Measurements from ENCODE around the gene PPP2R5E.
A peak's percentile ranks its signal among the peaks of the same experiment; 100 is the strongest.

PPP2R5E gene

GRCh38 chr14:63361790-63362189 lies 181.4 kb downstream of the PPP2R5E start:
- no peak for DNase-seq

- no peak for DNase-seq
Observed at GRCh38 chr14:63357841-63358240, 185.3 kb downstream of the PPP2R5E start.

GRCh38 chr14:63345826-63346225 lies 197.4 kb downstream of the PPP2R5E start:
- DNase-seq = no peak

DNA sequence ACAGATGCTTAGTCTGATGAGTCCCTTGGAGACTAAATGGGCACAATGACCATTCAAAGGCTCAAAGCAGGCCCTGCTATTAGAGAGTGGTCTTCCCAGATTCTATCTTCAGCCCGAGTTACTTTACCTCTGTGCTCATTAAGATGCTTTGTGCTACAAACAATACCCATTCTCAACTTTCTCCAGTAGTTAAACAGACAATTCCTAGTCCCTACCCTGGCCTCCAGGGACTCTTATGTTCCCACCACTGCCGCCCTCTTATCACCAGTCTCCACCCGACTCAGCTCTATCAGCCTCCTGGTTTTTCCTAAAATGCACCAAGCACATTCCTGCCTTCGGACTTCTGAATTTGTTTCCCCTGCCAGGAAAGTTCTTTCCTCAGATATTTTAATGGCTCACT lies 198.8 kb downstream of the PPP2R5E start:
- no peak for DNase-seq

GRCh38 chr14:63343878-63344277 lies 199.3 kb downstream of the PPP2R5E start:
- DNase-seq = no peak

DNA sequence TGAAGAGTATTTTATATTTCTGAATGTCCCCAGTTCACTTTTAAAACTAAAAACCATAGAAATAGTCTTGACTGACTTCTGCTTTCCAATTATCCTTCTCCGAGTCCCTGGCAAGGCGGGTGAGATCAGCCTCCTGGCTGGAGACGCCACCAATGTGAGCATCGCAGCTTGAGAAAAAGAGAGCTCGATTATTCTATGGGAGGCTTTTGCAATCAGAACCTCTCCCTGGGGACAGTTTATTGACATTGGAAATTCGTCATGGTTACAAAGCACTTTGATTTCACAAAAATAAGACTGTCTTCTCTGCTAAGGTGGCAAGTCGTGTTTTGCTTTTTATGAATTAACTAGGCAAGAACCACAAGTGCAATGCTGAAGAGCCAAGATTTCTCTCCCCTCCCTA lies 200.8 kb downstream of the PPP2R5E start:
- no peak for DNase-seq

DNA sequence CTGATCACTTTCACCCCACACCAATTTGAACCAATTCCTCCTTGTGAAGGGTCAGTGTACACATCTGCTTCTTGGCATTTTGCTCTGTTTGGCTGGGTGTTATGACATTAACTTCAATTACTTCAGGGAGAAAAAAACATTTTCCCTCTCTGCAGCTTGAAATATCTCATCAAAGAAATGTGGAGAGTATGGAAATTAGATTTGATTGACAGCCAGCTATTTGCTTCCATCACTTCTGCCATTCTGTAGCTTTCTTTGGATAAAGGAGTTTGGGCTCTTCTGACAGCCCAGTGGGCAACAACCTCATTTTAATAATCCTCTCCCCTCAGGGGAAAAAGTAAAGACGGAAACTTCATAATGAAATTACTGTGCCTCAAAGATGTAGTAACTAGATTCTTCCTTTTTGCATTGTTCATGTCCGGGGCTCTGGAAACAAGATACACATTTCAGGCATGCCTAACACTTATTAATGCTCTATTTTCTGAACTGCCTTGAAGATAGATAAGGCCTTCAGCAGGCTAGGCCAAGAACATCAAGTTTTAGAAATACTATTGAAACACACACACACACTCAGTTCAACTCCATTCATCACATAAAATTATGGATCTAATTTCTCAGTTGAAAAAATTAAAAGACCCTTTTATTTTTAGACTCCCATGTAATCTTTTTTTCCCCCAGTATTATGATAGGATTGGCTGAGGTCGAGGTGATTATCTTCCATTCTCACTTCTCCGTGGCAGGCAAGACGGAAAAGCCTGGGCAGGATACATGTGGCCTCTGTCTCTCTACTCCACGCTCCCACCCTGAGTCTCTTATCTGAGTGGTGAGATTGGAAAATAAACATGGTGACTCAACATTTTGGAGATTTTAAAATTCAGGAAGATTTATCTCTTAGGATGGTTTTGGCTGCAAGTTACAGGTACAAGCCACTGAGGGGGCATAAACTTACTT lies 214.1 kb downstream of the PPP2R5E start:
- DNase-seq = no peak

DNA sequence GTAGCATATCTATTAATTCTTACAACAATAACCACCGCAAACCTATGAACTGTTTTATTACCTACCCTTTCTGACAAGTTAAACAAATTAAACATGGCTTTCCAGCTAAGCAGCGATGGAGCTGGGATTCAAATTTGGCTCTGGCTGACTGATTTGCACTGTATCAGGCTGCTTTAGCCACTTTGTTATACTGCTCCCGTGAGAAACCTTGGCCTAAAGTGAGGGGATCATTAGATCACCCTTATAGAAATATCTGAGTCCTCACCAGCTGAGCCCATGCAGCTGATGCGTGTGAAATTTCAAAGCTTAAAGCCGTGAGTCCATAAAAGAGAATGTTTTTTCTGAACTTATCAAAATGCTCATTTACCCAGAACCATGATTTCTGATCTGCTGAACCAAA lies 216.3 kb downstream of the PPP2R5E start:
- DNase-seq = peak in 1 of 2 experiments; percentile 4

- DNase-seq = no peak
Observed at GRCh38 chr14:63322897-63323573, 220.1 kb downstream of the PPP2R5E start.

- no peak for DNase-seq
Observed at GRCh38 chr14:63322472-63322871, 220.7 kb downstream of the PPP2R5E start.

All from NCI-H526 (cell line).